ENCODE results near the gene CSAG1.
"Not testable (repeated sequence)": the region's sequence is repeated elsewhere in the genome, so short reads cannot be mapped to it uniquely, and the experiment has no call there.

CSAG1 gene

GRCh38 chrX:152733261-152733975 is at the start of gene CSAG1, which contains the start of gene MAGEA12:
TSS of gene CSAG1 (minus strand) at chrX:152733721. CDS start at chrX:152732460, 1,261 bp downstream.
TSS of gene MAGEA12 (plus strand) at chrX:152733757. CDS start at chrX:152736162, 2,405 bp downstream.
- DNase-seq, result no peak

DNA sequence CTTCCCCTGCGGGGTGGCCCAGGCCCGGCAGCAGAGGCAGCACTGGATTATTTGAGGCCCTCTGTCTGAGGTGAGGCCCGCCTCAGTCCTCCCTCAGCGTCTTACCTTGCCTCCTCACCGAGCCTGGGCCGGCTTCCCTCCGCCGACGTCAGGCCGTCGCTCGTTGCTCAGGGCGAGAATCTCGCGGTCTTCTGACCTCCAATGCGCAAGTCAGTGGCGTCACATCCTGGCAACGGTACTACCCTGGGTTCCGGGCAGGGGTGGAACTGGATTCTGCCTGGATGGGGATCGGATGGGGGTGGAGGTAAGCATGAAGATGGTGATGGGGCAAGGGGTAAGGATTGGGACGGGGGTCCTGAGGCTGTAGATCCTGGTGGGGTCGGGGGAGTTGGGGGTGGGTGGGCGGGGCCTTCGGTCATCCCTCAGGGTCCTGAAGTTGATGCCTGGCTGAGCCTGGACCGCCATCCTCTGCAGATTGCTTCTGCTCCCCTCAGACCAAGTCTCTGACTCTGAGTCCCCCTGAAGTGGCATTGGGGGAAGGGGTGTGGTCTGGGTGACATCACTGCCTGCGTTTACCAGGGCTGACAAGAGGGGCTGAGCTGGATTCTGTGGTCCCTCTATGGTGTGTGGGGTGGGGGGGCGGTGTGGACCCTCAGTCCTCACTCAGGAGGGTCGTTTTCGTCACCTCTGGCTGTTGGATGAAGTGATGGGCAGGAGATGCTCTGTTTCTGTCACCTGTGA is 36.2 kb upstream of the CSAG1 start, which contains the start of gene MAGEA6:
Gene MAGEA6 (minus strand): TSS at position 141 of the 741 bp plus-strand sequence. CDS start 2,039 bp downstream, outside the sequence.
- not testable (repeated sequence) for DNase-seq

- not testable (repeated sequence) for DNase-seq
Observed at GRCh38 chrX:152766562-152766961, 33.0 kb upstream of the CSAG1 start.

DNA sequence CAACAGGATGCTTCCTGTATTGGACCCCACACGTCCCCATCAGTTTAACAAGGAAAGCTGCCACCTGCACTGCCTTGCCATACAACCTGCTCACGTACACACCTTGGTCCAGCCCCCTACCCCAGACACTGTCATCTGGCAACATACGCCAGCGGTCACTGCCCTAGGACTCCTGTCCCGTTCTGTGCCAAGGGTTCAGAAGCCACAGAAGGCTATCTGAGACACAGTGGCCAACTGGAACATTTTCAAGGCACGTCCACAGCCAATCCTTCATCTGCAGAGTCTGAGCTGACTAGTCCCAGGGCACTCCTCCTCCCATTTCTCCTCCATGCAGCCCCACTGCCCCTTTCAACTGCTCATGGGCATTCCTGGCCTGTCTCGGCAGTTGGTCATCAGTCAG is 28.1 kb upstream of the CSAG1 start:
- not testable (repeated sequence) for DNase-seq

DNA sequence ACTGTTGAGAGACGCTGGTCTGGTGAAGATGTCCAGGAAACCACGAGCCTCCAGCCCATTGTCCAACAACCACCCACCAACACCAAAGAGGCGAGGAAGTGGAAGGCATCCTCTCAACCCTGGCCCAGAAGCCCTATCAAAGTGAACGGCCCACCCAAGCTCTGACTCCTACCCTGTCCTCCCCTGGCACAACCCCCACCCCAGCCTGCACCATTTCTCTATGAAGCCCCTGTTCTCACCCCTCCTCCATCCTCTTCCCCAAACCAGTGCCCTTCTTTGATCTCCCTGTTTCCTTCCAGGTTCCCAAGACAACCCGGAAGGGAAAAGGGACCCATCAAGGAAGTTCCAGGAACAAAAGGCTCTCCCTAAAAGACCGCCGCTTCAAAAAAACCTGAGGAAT is 26.0 kb upstream of the CSAG1 start:
- DNase-seq, result not testable (repeated sequence)

DNA sequence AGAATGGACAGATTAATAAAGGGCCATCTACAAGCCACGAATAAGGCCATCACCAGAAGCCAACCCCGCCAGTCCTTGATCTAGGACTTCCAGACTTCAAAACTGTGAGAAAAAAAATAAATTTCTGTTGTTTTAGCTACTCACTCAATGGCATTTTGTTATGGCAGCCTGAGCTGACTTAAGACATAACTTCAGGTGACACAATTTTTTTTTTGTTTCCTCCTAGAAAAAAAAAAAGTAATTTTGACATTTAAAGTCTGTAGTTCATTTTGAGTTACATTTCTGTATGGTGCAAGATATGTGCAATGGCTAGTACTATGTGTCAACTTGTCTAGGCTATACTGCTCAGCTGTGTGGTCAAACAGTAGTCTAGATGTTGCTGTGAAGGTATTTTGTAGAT is 25.4 kb upstream of the CSAG1 start, which contains the start of gene CSAG3:
Gene CSAG3 (plus strand): TSS at position 301 of the 400 bp plus-strand sequence.
- not testable (repeated sequence) for DNase-seq

DNA sequence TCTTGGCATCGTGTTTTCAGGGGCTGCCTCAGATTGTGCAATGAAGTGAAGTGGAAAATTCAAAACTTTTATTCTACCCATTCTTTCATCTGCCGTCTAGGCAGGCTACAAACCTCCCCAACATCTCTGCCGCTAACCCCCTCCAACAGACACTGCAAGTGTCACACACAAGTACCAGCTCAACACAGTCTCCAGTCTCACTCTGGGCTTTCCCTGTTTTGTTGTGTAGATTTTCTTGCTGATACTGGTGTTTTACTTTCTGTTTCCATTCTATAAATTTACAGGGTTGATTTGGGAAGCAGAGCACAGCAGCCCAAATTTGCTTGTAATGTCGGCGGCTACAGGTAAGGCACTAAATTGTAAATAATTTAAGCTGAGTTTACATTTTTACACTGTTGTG is 21.4 kb upstream of the CSAG1 start:
- not testable (repeated sequence) for DNase-seq

DNA sequence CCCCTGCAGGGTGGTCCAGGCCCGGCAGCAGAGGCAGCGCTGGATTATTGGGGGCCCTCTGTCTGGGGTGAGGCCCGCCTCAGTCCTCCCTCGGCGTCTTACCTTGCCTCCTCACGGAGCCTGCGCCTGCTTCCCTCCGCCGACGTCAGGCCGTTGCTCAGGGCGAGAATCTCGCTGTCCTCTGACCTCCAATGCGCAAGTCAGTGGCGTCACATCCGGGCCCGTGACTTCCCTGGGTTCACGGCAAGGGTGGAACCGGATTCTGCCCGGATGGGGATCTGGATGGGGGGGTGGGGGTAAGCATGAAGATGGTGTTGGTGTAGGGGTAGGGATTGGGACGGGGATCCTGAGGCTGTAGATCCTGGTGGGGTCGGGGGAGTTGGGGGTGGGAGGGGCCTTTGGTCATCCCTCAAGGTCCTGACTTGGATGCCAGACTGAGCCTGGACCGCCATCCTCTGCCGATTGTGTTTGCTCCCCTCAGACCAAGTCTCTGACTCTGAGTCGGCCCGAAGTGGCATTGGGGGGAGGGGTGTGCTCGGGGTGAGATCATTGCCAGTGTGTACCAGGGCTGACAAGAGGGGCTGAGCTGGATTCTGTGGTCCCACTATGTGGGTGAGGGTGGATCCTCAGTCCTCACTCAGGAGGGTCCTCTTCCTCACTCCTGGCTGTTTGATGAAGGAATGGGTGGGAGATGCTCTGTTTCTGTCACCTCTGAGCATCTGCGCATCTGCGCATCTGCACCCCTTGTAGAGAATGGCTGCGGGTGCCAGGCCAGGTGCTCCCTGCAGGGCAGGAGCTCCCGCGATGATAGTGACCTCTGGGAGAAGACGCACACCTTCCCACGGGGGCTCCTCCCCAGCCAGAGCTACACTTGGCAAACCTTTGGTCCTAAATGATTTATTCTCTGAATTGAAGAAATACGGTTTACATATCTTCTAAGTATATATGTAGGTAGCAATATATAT is 20.4 kb upstream of the CSAG1 start, which contains the start of gene MAGEA2:
Gene MAGEA2 (minus strand): TSS at position 157 of the 965 bp plus-strand sequence. CDS start 2,479 bp downstream, outside the sequence.
- DNase-seq, result not testable (repeated sequence)

DNA sequence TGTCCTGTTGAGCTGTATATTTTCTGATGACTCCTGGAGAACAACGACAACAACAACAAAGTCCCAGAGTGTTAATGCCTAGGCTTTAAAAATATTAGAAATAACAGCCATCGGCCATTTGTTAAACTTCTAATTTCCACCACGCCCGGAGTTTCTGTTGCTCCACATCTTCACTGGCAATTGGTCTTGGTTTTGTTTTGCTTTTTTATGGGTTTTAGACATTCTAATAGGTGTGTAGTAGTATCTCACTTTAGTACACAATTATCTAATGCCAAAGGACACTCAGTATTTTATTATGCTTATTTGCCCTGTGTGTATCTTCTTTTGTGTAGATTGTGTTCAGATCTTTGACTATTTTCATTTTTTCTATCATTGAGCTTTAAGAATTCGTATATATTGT is 5.0 kb upstream of the CSAG1 start:
- DNase-seq, result no peak

GRCh38 chrX:152736528-152736927 is 3.0 kb upstream of the CSAG1 start:
- DNase-seq, result not testable (repeated sequence)

- no peak for DNase-seq
Observed at GRCh38 chrX:152735860-152736511, 2.5 kb upstream of the CSAG1 start.

GRCh38 chrX:152735101-152735500 is 1.6 kb upstream of the CSAG1 start:
- DNase-seq, result no peak

GRCh38 chrX:152734143-152734858 is 780 bp upstream of the CSAG1 start:
- DNase-seq, result not testable (repeated sequence)

GRCh38 chrX:152725409-152725808 is 8.1 kb downstream of the CSAG1 start:
- DNase-seq, result no peak

GRCh38 chrX:152713815-152714787 is 19.4 kb downstream of the CSAG1 start, which contains the start of gene MAGEA2B:
TSS of gene MAGEA2B (plus strand) at chrX:152714628. CDS start at chrX:152717107, 2,479 bp downstream.
- DNase-seq, result not testable (repeated sequence)

DNA sequence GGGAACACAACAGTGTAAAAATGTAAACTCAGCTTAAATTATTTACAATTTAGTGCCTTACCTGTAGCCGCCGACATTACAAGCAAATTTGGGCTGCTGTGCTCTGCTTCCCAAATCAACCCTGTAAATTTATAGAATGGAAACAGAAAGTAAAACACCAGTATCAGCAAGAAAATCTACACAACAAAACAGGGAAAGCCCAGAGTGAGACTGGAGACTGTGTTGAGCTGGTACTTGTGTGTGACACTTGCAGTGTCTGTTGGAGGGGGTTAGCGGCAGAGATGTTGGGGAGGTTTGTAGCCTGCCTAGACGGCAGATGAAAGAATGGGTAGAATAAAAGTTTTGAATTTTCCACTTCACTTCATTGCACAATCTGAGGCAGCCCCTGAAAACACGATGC is 20.3 kb downstream of the CSAG1 start:
- DNase-seq, result not testable (repeated sequence)

DNA sequence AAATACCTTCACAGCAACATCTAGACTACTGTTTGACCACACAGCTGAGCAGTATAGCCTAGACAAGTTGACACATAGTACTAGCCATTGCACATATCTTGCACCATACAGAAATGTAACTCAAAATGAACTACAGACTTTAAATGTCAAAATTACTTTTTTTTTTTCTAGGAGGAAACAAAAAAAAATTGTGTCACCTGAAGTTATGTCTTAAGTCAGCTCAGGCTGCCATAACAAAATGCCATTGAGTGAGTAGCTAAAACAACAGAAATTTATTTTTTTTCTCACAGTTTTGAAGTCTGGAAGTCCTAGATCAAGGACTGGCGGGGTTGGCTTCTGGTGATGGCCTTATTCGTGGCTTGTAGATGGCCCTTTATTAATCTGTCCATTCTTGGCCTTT is 24.3 kb downstream of the CSAG1 start, which contains the start of gene CSAG2:
Gene CSAG2 (minus strand): TSS at position 101 of the 400 bp plus-strand sequence. CDS start 161 bp downstream, outside the sequence.
- DNase-seq, result not testable (repeated sequence)

DNA sequence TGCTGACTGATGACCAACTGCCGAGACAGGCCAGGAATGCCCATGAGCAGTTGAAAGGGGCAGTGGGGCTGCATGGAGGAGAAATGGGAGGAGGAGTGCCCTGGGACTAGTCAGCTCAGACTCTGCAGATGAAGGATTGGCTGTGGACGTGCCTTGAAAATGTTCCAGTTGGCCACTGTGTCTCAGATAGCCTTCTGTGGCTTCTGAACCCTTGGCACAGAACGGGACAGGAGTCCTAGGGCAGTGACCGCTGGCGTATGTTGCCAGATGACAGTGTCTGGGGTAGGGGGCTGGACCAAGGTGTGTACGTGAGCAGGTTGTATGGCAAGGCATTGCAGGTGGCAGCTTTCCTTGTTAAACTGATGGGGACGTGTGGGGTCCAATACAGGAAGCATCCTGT is 27.0 kb downstream of the CSAG1 start:
- DNase-seq, result not testable (repeated sequence)

GRCh38 chrX:152700390-152700789 is 33.1 kb downstream of the CSAG1 start:
- not testable (repeated sequence) for DNase-seq
